ENCODE measurements around the gene TAGLN3.

Gene TAGLN3

DNA sequence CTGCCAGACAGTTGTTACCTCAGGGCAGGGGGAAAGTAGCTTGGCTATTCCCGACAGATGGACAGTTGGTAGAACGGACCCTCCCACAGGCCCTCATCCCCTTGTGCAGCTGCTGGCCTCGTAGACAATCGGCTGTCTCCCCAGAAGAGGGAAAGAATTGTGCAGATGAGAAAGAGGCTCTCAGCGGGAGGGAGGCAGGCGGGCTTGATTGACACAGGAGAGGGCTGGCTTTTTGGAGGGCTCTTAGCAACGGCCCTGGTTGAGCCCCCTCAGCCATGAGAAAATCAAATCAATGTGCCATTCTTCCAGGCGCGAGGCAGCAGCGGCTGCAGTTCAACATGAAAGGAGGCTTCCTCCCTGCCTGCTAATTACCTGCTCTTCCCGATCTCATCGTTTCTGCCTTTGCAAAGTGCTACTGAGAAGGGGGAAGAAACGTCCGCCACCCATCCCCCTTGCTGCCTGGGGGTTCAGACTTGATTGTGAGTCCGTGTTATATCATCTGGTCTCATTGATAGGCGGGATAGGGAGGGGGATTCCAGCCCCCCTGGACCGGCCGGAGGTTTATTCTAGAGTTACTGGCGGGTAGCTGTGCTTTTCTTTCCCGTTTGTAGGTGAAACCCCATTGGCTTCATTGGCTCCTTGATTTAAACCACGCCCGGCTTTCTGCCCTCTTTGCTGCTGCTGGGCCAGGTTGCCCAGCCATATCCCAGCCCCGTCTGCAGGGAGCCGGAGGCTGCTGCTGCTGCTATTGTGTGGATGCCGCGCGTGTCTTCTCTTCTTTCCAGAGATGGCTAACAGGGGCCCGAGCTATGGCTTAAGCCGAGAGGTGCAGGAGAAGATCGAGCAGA, at the start of gene TAGLN3:
Gene TAGLN3, plus strand, starts transcription at position 287 of the 848 bp plus-strand sequence. Its CDS starts 501 bp downstream, at position 788.
- no peak for DNase-seq (ENCODE audit: low read depth in 2 of 2)

DNA sequence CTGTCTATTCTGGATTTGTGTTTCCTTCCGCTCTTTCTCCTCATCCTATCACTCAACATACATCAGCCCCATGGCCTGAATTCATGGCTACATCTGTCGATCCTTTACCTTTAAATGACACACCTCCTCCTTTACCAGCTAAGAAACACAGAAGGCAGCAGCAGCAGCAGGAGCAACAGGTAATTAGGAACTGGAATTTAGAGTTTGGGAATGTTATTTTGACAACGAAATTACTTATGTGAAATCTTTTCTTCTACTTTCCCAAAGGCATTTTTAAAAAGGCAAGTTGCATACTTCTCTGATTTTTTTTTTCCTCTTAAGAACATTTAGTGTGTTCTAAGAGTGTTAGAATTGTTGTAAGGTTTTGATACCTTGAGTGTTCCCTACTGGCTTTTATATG, 49.0 kb upstream of the TAGLN3 start:
- no peak for DNase-seq (ENCODE audit: low read depth in 2 of 2)

DNA sequence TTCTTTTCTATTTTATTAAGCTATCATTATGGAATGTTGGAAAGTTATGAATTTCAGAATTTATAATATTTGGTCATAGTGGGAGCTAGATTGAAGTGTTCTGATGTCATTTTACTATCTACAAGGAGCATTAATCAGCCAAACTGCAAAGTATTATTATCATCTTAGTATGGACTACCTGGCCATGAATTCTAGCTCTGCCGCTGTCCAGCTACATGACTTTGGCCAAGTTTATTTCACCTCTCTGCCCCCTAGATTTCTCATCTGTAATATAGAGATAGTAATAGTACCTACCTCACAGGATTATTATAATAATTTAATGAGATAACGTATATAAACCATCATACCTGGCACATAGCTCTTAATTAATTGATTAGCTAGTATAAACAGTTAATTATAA, 47.7 kb upstream of the TAGLN3 start:
- DNase-seq (ENCODE audit: low read depth in 2 of 2) = no peak

GRCh38 chr3:111952086-111952485, 46.6 kb upstream of the TAGLN3 start:
- no peak for DNase-seq (ENCODE audit: low read depth in 2 of 2)

DNA sequence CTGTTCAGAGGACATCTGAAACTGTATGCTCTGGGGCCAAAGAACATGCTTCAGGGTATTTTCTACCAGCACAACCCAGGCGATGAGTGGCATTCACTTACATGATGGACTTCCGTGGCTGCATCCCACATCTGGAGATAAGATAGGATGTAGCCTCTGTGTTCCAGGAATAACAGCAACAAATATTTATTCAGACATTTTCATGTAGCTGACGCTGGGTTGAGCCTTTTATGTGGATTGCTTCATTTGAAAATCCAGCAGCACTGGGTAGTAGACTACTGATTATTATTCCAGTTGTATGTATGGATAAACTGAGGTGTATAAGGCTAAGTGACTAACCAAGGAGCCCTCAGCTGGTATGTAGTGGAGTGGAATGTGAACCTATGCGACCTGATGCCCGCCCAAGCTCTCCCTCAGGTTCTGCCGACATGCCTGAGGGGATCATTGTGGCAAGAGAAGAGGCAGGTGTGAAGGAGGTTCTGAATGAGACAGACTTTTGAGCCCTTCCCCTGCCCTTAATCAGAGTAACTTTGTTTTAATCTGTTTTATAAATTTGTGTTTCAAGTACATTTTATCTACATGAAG, 45.8 kb upstream of the TAGLN3 start:
- no peak for DNase-seq (ENCODE audit: low read depth in 2 of 2)

DNA sequence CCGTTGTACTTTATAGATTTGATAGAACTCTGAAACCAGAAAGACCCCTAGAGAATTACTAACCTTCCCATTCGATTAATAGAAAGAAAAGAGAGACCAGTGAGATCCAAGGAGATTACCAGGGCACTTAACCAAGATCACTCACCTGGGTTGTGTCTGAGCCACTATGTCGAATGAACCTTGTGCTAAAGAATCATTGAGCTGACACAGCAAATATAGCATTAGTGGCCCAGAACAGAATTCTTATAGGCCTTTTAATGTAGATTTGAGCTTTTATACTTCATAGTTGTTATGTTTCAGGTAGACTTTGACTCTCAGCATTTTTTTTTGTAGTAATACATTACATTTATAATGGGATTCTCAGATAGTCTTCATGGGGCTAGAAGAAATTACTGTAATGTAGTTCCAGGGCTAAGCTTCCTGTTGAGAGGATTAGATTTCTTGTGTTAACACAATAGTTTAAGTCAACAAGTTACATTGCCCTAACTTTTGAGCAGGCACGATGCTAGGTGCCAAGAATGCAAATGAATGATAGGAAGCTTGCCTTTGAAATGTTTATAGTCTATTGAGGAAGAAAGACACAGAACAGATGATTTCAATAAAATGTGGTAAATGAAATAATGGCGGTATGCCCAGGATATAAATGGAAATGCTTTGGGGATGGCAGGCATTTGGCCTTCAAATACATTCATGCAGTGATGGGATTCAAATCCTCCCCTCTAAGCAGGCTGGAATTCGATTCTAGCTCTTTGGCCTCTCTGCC, 44.3 kb upstream of the TAGLN3 start:
- no peak for DNase-seq (ENCODE audit: low read depth in 2 of 2)

- DNase-seq (ENCODE audit: low read depth in 2 of 2) = no peak
Observed at GRCh38 chr3:111955876-111956275, 42.8 kb upstream of the TAGLN3 start.

DNA sequence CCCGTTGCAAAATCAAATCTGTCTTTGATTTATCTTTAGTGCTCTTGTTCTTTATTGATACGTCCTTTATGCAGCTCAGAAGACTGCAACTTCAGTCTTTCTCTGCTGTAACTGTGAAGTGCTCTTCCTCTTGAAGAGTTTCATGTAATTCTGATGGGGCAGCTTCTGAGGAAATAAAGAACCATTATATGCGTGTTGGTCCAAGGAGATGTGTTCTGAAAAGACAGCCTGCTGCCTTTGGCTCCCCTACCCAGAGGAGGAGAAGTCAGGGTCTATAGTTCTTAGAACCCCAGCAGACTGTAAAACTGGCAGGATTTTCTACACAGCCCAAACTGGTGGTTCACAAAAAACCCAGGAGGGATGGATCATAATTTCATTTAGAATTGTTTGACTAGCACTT, 42.3 kb upstream of the TAGLN3 start:
- DNase-seq (ENCODE audit: low read depth in 2 of 2) = no peak

- no peak for DNase-seq (ENCODE audit: low read depth in 2 of 2)
Observed at GRCh38 chr3:111956995-111957734, 41.6 kb upstream of the TAGLN3 start.

GRCh38 chr3:111961461-111962164, 37.1 kb upstream of the TAGLN3 start:
- no peak for DNase-seq (ENCODE audit: low read depth in 2 of 2)

DNA sequence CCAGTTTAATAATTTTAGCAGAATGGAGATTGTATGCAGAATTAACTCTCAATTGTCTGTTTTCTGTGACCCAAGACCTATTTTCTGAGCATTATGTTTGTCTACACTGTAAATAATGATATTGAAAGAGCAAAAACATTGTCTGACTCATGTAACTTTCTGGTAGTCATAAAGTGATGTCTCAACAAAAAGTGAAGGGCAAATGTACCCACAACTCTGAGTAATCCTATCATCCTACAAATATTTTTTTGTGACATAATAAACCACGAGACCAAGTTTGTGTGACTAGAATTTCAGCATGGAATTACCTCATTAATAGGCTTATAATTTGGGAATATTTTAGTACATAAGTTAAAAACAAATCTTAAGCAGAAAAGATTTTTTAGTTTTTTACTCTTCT, 35.3 kb upstream of the TAGLN3 start:
- no peak for DNase-seq (ENCODE audit: low read depth in 2 of 2)

DNA sequence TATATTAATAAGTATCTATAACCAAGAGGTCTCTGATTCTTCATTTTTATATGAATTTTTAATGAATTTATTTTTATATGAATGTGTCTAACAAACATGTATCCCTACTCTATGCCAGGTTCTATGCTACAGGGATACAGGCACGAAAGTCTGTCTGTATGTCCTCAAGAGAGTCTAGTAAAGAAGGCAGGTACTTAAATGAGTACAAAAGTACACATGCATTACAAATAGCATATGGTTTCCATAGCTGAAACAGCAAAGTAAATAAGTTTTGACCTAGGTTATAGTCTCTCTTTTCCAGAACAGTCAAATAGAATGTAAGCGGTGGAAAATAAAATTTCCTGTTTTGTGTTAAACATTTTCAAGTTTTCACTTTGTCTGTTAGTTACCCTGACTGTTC, 33.2 kb upstream of the TAGLN3 start:
- DNase-seq (ENCODE audit: low read depth in 2 of 2) = no peak

GRCh38 chr3:111967068-111967467, 31.7 kb upstream of the TAGLN3 start:
- no peak for DNase-seq (ENCODE audit: low read depth in 2 of 2)

DNA sequence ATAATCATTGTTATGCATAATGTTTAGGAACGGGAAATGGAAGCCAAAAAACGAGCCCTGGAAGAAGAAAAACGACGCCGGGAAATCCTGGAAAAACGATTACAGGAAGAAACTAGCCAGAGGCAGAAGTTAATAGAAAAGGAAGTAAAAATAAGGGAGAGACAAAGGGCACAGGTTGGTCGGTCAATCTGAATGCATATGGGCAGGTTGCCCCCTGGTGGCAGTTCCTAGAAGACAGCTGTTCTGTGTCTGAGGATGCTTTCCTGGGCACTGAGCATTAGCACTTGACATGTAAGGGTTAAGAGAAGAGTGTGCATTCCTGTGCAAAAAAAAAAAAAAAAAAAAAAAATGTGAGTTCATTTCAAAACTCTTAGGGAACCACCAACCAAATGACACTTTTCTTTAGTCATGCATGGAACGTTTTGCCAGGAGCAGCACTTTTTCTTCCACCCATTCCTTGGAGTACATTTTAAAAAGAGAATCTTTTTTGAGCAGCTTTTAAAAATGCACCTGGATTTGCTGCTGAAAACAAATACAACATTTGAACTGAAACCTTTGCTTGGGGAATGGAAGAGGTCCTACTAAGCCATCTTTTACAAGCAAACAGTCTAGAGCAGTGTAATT, 31.0 kb upstream of the TAGLN3 start:
- peak; percentile 50 to 76 for DNase-seq (ENCODE audit: low read depth in 2 of 2)

- DNase-seq (ENCODE audit: low read depth in 2 of 2) = no peak
Observed at GRCh38 chr3:111968319-111969054, 30.2 kb upstream of the TAGLN3 start.

DNA sequence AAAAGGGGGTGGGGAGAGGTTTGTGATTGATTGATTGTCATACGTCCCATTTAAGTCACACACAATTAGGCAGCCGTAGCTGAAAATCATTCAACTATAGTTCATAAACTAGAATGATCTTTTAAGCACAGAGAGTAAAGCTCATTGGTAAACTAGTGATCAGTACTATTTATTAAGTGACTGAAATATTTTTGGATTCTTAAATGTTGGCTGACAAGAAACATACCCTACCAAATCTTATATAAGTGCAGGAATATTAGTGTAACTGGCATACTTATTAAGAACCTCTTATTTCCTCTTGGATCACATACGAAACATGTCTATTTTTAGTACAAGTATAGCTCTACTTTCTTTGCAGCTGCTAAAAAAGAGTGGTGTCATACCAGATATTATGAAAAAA, 28.3 kb upstream of the TAGLN3 start:
- no peak for DNase-seq (ENCODE audit: low read depth in 2 of 2)

- DNase-seq (ENCODE audit: low read depth in 2 of 2) = no peak
Observed at GRCh38 chr3:111971533-111972130, 27.1 kb upstream of the TAGLN3 start.

GRCh38 chr3:111972891-111973290, 25.8 kb upstream of the TAGLN3 start:
- DNase-seq (ENCODE audit: low read depth in 2 of 2) = no peak

DNA sequence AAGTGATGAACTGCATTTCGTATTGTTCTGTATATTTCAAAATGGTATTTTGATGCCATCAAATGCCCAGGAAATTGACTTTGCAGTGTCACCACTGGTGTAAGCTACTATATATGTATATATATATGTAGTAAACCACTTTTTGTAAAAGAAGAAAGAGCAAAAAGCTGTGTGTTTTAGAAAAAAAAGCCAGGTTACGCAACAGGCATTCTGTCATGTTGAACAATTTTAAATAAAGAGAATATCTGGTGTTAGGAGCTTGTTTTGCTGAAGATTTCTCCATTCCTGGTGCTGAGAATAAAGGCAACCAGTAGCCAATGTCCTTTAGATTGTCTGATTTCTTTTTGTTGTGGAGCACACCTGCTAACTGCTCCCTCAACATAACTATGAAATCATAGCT, 23.6 kb upstream of the TAGLN3 start:
- DNase-seq (ENCODE audit: low read depth in 2 of 2) = no peak

GRCh38 chr3:111976254-111976653, 22.5 kb upstream of the TAGLN3 start:
- no peak for DNase-seq (ENCODE audit: low read depth in 2 of 2)
